Muscle of leg (tissue), 11 donors: ENCODE results near the gene HID1. TPM values are rescaled to one million over a fixed set of nuclear protein-coding genes. Genes with fewer than 3 reads are reported as not detected.

Experiments used
- DNase-seq: peaks from one replicate; pipeline ENCODE4 v3.0.0; 2013
- H3K27ac ChIP-seq: one replicate; pipeline ENCODE4 v1.5.1; 2013; ENCODE audit warnings: mild to moderate bottlenecking, low read length, control low read depth
- H3K27me3 ChIP-seq: one replicate; pipeline ENCODE4 v1.6.1; 2013; ENCODE audit warnings: low read length; ENCODE audit not compliant: control insufficient read depth, insufficient read depth
- H3K36me3 ChIP-seq: one replicate; pipeline ENCODE4 v1.6.1; 2013; ENCODE audit warnings: low read length; ENCODE audit not compliant: control insufficient read depth, insufficient read depth
- H3K4me1 ChIP-seq: one replicate; pipeline ENCODE4 v1.6.1; 2013; ENCODE audit warnings: low read length; ENCODE audit not compliant: control insufficient read depth, insufficient read depth
- H3K4me3 ChIP-seq: one replicate; pipeline ENCODE4 v1.5.1; 2013; ENCODE audit warnings: low read length, control low read depth
- H3K9me3 ChIP-seq: replicated peaks from 2 replicates; pipeline ENCODE4 v1.6.1; 2013; ENCODE audit warnings: low read depth, low read length; ENCODE audit not compliant: control insufficient read depth
- whole genome bisulfite sequencing: methylation state at CpG from one replicate; pipeline ENCODE4 v1.1.5; 2013; ENCODE audit warnings: missing lambda C conversion rate; ENCODE audit not compliant: insufficient coverage; 5-methylcytosine and 5-hydroxymethylcytosine counted together
- polyA plus RNA-seq, 8 donors: library from polyadenylated mRNA; unstranded; fragments of 120-200 nt; gene quantifications; one replicate each; pipeline versions ENCODE4 v1.2.1 to v1.2.3, GENCODE V29; 2013; ENCODE audit warnings: inconsistent platforms in 1 of 8, low replicate concordance in 1 of 8; ENCODE audit not compliant: insufficient read length in 8 of 8, insufficient read depth in 1 of 8
- total RNA-seq: library from RNA; stranded (reverse); fragments of 120-200 nt; gene quantifications from one replicate; pipeline ENCODE4 v1.2.4, GENCODE V29; 2013

Gene HID1
- total and polyA plus RNA-seq, 9 donors, result 2.7 to 12.6 (median 6.8) TPM

DNA sequence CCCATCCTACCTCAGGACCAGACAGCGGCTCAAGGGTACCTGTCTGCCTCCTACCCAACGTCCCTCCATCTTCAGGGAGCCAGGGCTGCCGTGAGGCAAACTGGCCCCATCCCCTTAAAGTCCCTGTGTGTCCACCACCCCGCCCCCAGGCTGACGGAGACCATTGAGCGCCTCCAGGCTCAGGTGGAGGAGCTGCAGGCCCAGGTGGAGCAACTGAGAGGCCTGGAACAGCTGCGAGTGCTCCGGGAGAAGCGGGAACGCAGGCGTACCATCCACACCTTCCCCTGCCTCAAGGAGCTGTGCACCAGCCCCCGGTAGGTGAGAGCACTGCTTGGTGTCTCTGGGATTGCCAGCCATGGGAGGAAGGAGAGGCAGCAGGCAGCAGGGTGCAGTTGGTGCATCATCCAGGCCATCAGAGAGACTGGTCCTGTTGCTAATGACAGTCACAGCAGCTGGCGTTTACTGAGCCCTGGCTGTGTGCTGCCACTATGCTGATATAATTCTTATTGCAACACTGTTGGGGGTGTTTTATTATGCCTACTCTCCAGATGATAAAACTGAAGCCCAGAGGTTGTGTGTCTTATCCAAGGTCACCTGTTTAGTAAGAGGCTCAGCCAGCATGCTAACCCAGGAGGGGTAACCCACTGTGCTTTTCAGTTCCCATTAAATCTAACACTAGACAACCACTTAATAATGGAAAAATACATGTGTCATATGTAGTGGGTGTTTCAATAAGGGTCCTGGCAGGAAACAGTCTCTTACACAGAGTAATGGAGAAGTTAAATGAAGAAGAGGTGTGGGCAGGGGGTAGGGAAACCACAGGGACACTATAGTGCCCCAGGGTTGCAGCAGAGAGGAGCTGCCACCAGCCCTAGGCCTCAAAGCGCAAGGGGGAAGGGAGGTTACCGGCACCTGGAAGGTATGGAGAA, 29.6 kb upstream of the HID1 start:
- Histone ChIP-seq H3K4me3 (no peak overlapping the region), H3K9me3 (no peaks in the 10 kb centered on the region), H3K27ac (no peak overlapping the region), H3K27me3 (no peaks in the 10 kb centered on the region), H3K36me3 (peaks cover 36% of the 10 kb centered on the region), H3K4me1 (peaks cover 4% of the 10 kb centered on the region)
- 87% methylated on average over 5 of the region's 15 CpGs for WGBS
- DNase-seq, result no peak

DNA sequence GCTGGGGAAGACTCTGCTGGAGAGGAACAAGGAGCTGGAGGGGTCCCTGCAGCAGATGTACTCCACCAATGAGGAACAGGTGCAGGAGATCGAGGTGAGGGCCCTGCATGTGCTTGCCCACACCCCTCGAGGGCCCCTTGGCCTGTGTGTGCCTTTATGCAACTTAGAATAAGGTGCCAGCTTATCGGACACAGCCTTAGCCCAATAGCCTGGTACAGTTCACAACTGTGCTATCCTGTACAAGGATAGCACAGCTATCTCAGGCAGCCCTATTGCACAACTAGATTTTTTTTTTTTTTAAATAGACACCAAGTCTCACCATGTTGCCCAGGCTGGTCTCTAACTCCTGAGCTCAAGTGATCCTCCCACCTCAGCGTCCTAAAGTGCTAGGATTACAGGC, 27.0 kb upstream of the HID1 start:
- WGBS, result 76% methylated on average over 3 of the region's 4 CpGs
- Histone ChIP-seq H3K36me3 (peaks cover 35% of the 10 kb centered on the region), H3K27me3 (no peaks in the 10 kb centered on the region), H3K9me3 (no peaks in the 10 kb centered on the region), H3K27ac (no peak overlapping the region), H3K4me3 (no peak overlapping the region), H3K4me1 (peaks cover 4% of the 10 kb centered on the region)
- no peak for DNase-seq

DNA sequence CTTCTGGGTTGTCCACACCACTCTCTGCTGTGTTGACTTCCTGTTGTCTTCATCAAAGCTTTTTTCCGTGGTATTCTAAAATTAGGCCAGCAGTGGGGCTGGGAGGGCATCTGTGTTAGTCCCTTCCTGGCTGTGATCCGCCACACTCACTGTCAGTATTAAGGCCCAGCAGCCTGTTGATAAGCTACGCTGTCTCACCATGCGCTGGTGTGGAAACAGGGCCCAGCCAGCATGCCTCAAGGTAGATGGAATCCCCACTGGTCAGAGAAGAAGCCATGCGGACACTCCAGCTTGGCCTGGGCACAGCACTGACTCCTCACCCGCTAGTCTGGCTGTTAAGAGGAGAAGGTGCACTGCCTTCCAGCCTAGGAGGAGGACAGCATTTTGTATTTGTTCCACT, 26.2 kb upstream of the HID1 start:
- Histone ChIP-seq H3K4me3 (no peak overlapping the region), H3K27ac (peak overlapping the region; percentile 7), H3K36me3 (peaks cover 32% of the 10 kb centered on the region), H3K4me1 (peaks cover 4% of the 10 kb centered on the region), H3K9me3 (no peaks in the 10 kb centered on the region), H3K27me3 (no peaks in the 10 kb centered on the region)
- 94% methylated on average over 5 of the region's 6 CpGs for WGBS
- no peak for DNase-seq

DNA sequence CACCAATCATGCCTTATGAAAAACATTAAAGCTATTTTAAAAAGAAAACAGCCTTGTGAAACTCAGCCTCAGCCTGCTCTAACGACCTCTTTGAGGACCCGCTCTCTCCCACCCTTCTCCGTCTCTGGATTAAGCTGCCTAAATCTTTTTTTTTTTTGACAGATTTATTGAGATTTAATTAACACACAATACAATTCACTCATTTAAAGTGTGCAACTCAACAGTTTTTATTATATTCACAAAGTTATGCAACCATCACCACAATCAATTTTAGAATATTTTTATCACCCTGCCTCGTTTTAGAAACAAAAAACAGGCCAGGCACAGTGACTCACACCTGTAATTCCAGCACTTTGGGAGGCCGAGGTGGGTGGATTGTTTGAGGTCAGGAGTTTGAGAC, 23.3 kb upstream of the HID1 start:
- H3K9me3 ChIP-seq, result no peaks in the 10 kb centered on the region
- no peak overlapping the region for H3K4me3 ChIP-seq
- DNase-seq, result no peak
- no peak overlapping the region for H3K27ac ChIP-seq
- peaks cover 4% of the 10 kb centered on the region for H3K4me1 ChIP-seq
- H3K36me3 ChIP-seq, result peaks cover 4% of the 10 kb centered on the region
- no CpG with 5 or more reads among the region's 5 CpGs for WGBS
- H3K27me3 ChIP-seq, result no peaks in the 10 kb centered on the region

DNA sequence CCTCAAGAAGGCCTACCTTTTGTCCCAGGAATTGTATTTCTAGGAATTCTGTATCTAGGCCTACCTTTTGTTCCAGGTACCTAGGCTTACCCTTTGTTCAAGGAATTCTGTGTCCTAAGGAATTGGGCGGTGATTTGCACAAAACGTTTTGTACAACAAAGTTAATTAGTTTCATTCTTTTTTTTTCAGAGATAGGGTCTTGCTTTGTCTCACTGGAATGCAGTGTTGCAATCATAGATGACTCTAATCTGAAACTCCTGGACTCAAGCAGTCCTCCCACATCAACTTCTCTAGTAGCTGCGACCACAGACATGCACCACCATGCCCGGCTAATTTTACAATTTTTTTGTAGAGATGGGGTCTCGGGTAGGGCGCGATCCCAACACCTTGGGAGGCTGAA, 21.9 kb upstream of the HID1 start:
- H3K4me1 ChIP-seq, result peaks cover 16% of the 10 kb centered on the region
- peaks cover 6% of the 10 kb centered on the region for H3K36me3 ChIP-seq
- no peak for DNase-seq
- no peaks in the 10 kb centered on the region for H3K9me3 ChIP-seq
- no CpG with 5 or more reads among the region's 7 CpGs for WGBS
- H3K27ac ChIP-seq, result no peak overlapping the region
- H3K27me3 ChIP-seq, result no peaks in the 10 kb centered on the region
- H3K4me3 ChIP-seq, result no peak overlapping the region

DNA sequence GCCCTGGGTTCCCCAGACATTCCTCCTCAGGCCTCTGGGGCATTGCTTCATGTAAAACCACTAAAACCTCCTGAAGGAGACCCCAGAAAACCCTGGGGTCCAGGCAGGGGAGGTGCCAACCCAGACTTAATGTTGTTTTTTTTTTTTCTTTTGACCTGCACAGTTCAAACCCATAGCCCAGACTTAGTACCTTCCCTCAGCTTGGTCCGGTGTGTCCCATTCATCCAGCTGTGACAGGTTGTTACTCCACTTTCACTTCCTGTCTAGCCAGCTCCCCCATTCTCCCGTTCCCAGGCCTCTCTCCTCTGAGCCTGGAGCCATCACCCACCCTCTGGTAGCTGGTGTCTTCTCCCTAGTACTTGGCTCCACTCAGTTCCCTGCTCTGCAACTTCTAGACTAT, 19.7 kb upstream of the HID1 start:
- H3K36me3 ChIP-seq, result peaks cover 6% of the 10 kb centered on the region
- no peak overlapping the region for H3K4me3 ChIP-seq
- 38% methylated on average over 2 of the region's 2 CpGs for WGBS
- no peak overlapping the region for H3K27ac ChIP-seq
- peaks cover 25% of the 10 kb centered on the region for H3K4me1 ChIP-seq
- no peaks in the 10 kb centered on the region for H3K27me3 ChIP-seq
- no peaks in the 10 kb centered on the region for H3K9me3 ChIP-seq
- no peak for DNase-seq

DNA sequence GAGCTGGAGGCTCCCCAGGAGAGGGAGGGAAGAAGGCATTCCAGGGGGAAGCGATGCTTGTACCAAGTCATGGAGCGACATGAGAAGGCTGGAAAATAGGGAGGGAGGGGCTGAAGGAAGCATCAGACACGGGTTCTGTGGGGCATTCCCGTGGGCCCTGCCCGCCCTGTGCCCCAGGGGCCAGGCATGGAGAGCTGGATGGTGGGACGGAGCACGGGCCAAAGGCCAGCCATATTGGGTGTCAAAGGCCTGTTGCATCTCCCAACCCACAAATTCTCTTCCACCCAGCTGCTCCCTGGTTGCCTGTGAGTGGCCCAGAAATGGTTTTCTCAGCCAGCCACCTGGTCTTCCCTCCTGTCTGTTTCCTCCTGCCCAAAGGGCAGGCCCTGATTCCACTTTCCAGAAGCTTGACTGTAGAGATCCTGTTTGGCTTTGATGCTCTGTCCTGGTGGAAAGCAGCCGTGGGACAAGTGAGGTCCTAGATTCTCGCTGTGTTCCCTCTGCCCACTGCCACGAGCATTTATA, 18.1 kb upstream of the HID1 start:
- DNase-seq, result no peak
- Histone ChIP-seq H3K27me3 (no peaks in the 10 kb centered on the region), H3K4me1 (peaks cover 28% of the 10 kb centered on the region), H3K4me3 (no peak overlapping the region), H3K9me3 (no peaks in the 10 kb centered on the region), H3K27ac (no peak overlapping the region), H3K36me3 (peaks cover 6% of the 10 kb centered on the region)
- 90% methylated on average over 8 of the region's 10 CpGs for WGBS

DNA sequence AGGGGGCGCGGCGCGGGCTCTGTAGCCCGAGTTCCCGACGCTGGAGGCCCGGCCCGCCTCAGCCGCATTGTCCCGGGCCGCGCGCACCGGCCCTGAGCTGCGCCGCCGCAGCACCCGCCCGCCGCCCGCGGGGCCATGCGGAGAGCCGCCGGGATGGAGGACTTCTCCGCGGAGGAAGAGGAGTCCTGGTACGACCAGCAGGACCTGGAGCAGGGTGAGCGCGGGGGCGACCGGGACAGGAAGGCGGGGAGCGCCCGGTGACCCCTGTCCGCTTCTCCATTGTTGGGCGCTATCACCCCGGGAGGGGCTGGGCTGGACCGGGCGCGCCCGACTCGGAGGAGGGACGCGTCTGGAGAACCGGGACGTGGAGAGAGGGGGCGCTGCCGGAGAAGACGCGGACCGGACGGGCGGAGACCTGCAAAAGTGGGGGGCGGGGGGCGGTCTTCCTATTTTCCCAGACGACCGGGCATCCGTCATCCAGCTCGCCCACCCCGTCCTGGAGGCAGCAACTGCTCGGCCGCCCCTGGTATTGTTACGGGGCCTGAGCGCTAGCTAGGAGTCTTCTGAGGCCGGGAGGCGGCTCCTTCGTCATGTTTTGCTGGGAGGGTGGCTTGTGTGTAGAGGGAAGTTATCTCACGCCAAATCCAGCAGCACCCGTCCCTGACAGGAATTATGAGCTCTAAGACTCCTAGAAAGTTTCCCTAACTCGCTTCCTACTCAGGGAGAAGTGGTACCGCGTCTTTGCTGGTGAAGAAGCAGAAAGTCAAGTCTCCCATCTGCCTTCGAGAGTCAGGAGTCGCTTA, 15.6 kb upstream of the HID1 start:
- Histone ChIP-seq H3K36me3 (peaks cover 3% of the 10 kb centered on the region), H3K4me3 (peak overlapping the region; percentile 76), H3K27ac (peak overlapping the region; percentile 100), H3K27me3 (no peaks in the 10 kb centered on the region), H3K9me3 (no peaks in the 10 kb centered on the region), H3K4me1 (peaks cover 28% of the 10 kb centered on the region)
- DNase-seq, result peak; percentile 96
- WGBS, result under 1% methylated on average over 59 of the region's 76 CpGs

DNA sequence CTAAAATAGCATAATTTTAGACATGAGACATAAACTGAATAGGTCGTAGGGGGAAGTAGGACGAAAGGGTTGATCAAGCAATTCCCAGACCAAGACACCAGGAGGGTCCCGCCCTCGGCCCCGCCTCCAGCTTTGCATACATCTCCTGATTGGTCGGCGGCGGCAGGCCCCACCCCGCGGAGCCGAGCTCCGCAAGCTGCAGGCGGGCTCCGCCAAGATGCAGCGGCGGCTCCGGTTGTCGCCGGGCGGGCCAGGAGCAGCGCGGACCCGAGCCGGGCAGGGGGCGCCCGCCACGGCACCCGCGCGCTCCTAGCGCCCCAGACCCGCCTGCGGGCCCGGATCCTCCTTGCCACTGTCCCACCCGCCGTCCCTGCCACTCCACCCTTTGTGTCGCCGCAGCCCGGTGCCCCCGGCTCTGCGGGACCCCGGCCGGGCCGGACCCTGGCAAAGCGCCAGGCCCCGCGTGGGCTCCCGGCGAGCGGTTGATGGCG, 14.9 kb upstream of the HID1 start, which contains the start of gene CDR2L:
CDR2L (plus strand) TSS at position 215 of the 491 bp plus-strand sequence. CDS start 412 bp downstream, outside the sequence.
- peak; percentile 98 for DNase-seq
- no peaks in the 10 kb centered on the region for H3K27me3 ChIP-seq
- H3K9me3 ChIP-seq, result no peaks in the 10 kb centered on the region
- peaks cover 3% of the 10 kb centered on the region for H3K36me3 ChIP-seq
- peak within 1 kb of the TSS; percentile 100 for H3K27ac ChIP-seq
- peak within 1 kb of the TSS; percentile 76 for H3K4me3 ChIP-seq
- under 1% methylated on average over 49 of the region's 51 CpGs for WGBS
- peaks cover 31% of the 10 kb centered on the region for H3K4me1 ChIP-seq

DNA sequence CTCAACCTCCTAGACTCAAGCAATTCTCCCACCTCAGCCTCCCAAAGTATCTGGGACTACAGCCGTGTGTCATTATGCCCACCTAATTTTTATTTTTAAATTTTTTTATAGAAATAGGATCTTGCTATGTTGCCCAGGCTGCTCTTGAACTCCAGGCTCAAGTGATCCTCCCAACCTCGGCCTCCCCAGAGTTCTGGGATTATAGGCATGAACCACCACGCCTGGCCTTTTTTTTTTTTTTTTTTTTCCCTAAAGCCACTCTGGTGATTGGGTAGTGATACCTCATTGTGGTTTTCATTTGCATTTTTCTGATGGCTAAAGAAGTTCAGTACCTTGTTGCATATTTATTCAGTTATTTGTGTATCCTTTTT, 13.6 kb upstream of the HID1 start:
- H3K36me3 ChIP-seq, result peaks cover 3% of the 10 kb centered on the region
- no peaks in the 10 kb centered on the region for H3K27me3 ChIP-seq
- H3K9me3 ChIP-seq, result no peaks in the 10 kb centered on the region
- no peak overlapping the region for H3K4me3 ChIP-seq
- DNase-seq, result no peak
- WGBS, result no CpG with 5 or more reads among the region's 3 CpGs
- no peak overlapping the region for H3K27ac ChIP-seq
- peaks cover 42% of the 10 kb centered on the region for H3K4me1 ChIP-seq
